ENCODE data around the gene GID4.

GID4 gene

DNA sequence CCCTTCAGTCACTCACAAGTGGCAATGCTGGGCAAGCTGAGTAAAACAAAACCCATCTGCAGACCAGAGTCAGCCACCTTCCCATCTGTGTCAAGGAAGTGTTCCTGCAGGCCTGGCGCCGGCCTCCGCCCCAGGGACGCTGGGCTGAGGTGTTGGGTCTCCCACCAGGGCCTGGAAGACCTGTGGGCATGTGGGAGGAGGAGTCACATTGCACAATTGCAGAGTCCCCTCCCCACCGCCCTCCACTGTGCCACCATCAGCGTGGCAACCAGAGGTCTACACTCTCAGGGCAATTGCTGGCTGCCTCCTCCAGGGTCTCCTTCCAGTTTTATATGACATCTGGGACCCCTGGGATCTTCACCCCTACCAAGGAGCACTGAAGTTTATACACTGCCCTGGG is 66.4 kb downstream of the GID4 start:
- DNase-seq = no peak

GRCh38 chr17:18106211-18106610 is 67.0 kb downstream of the GID4 start:
- no peak for DNase-seq

DNA sequence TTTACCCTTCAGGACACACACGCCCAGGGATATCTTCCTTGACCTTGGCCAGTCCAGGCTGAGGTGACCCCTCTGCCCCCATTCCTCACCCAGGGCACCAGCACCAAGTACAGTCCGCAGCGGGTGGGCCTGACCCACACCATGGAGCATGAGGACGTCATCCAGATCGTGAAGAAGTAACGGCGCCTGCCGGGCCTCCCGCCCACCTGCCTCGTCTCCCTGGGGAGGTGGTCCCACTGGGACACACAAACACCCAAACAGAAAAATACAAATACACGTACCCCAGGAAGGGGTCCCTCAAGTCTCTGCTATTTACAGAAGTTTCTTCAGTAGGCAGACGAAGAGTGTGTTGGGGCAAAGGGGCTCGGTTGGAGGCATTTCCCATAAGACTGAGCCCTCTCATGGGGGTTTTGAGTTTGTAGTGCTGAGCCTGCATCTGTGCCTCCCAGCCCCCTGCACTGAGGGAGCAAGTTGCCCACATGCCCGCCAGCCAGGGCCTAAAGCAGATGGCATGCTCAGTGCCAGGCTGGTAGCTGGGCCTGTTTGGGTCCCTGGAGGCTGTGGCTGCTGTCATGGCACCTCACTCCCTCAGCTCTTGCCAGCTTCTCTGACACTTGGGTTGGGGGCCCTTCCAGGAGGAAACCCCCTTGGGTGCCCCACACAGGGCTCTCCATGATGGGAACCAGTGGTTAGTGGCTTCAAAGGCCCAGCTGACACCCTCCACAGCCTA is 68.0 kb downstream of the GID4 start:
- DNase-seq = no peak

DNA sequence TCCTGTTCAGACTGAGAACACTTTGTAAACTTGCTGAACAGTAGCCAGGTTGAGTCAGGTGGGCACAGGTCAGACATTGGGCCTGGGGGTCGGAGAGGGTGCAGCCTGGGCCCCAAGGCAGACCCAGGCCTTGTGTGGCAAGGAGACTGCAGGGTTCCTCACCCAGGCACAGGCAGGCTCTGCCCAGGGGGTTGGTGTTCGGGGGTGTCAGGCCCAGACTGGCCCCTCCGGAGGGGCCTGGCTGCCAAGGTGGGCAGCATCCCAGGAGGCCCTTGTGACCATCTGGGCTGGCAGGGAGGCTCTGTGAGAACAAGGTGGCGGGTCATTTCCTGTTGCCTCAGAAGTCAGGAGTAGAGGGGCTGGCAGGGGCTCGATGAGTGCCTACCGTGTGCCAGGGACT is 68.8 kb downstream of the GID4 start:
- DNase-seq = no peak

DNA sequence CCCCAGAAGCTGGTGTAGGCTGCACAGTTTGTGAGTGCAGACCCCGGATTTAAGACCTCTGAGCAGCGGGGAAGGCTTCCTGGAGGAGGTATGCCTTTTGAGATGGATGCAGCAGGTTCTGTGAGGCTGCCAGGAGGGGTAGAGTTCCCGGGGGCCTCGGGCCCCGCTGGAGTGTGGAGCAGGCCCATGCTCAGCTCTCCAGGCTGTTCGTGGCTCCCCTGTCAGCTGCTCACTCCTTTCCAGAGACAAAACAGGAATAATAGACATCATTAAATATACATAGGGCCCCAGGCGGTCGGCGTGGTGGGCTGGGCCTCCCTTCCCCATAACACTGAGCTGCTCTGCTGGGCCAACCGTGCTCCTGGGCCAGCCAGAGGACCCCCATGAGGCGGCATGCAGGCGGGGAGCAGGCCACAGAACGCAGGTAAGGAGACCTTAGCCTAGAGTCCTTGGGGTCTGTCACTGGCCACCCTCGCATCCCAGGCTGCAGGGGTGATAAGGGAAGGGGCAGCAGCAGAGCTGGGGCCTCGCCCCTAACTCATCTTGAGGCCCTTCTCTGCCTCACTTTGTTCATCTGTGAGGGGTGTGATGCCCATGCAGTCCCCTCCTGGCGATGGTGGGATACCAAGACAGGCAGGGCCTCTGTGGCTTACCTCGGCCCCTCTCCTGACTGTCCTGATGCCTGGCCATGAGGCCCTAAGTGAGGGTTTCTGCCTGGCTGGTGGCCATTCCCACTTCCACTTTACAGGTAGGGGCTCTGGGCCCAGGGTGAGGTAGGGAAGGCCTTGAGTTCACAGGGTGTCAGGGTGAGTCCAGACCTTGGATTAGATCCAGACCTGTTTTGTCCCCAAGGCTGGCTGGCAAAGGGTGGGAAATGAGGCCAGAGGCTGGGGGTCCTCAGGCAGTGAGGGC is 69.4 kb downstream of the GID4 start, which contains the start of gene MYO15A:
Gene MYO15A, plus strand, starts transcription at position 356 of the 912 bp plus-strand sequence. CDS start 10,045 bp downstream, outside the sequence.
- DNase-seq = no peak

- DNase-seq = no peak
Observed at GRCh38 chr17:18109935-18110485, 70.8 kb downstream of the GID4 start.

DNA sequence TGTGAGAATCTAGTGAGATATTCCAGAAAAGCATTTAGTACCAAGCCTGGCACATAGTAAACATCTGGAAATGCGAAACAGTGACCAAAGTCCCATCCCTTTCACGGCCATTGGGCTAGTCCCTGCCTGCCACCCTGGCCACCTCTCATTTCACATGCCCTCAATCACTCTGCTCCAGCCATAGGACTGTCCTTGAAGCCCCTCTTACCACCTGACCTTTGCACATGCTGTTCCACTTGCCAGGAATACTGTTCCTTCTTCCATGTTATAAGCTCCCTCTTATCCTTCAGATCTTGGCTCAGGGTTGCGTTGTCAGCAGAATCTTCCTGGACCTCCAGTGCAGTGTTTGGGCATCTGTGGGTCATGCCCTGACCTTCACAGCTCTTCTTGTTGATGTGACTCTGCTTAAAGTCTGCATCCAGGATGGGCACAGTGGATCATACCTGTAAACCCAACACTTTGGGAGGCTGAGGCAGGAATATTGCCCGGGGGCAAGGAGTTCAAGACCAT is 71.5 kb downstream of the GID4 start:
- DNase-seq = no peak

GRCh38 chr17:18111330-18111971 is 72.2 kb downstream of the GID4 start:
- no peak for DNase-seq

GRCh38 chr17:18115517-18115916 is 76.3 kb downstream of the GID4 start:
- no peak for DNase-seq

- DNase-seq = no peak
Observed at GRCh38 chr17:18116078-18116477, 76.9 kb downstream of the GID4 start.

DNA sequence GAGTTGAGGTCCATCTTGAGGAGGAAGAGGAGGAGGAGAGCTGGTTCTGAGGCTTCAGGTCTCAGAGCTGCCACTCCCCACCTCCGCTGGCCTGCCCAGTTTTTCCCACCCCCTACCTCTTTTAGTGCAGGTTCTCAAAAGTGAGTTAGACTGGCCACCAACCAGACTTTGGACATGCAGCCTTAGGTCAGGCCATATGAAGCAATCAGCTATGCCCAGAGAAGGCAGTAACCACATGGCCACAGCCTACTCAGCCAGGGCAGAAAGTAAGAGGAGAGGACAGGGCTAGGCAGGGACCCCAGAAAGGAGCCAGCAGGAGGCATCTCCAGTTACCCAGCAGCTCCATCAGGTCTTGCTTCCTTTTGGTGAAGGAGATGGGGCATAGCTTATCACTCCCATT is 78.3 kb downstream of the GID4 start:
- DNase-seq = no peak

Measured in SHP77 (cell line).